Naive thymus-derived CD4-positive, alpha-beta T cell (primary cell): Measurements from ENCODE around the gene RFX8. TPM values are rescaled to one million over a fixed set of nuclear protein-coding genes. Genes with fewer than 3 reads are reported as not detected.
"Not testable (repeated sequence)": the region's sequence is repeated elsewhere in the genome, so short reads cannot be mapped to it uniquely, and the experiment has no call there.

Experiments used
- ATAC-seq: fragments of 150-1000 bp; cut with Tn5 transposase; 2 replicates; pipeline ENCODE4 v1.10.0; 2021; ENCODE audit warnings: mild to moderate bottlenecking, moderate library complexity
- CTCF ChIA-PET: fragments of 350-600 bp; sonication (Branson Sonifier 250); formaldehyde crosslinking; loops from one replicate; lab custom pipeline; 2021; ENCODE audit warnings: antibody characterized with exemption; lab: Charles Lee
- POLR2A ChIA-PET: fragments of 350-600 bp; sonication (Branson Sonifier 250); formaldehyde crosslinking; loops from one replicate; lab custom pipeline; 2021; ENCODE audit warnings: antibody characterized with exemption, inconsistent platforms; lab: Charles Lee
- DNase-seq, 9 donors: peaks; one replicate each; pipeline versions ENCODE4 v3.0.0 to v3.0.0-alpha.2; 2020 to 2022; ENCODE audit warnings: mixed read lengths in 1 of 9
- H3K27ac ChIP-seq: one replicate; pipeline ENCODE4 v1.7.0; 2013; ENCODE audit warnings: mild to moderate bottlenecking, low read depth, low read length, moderate library complexity
- H3K27me3 ChIP-seq, 2 donors: one replicate each; pipeline ENCODE4 v1.7.0; 2013; ENCODE audit warnings: low read length in 2 of 2, mild to moderate bottlenecking in 2 of 2, moderate library complexity in 2 of 2; ENCODE audit not compliant: control insufficient read depth in 2 of 2, insufficient read depth in 2 of 2
- H3K36me3 ChIP-seq, 3 experiments: 1 replicate in 2 of 3; 2 replicates in 1 of 3; pipeline ENCODE4 v1.7.0; 2013; ENCODE audit warnings: low read length in 3 of 3, mild to moderate bottlenecking in 3 of 3, moderate library complexity in 1 of 3; ENCODE audit not compliant: insufficient read depth in 3 of 3, control insufficient read depth in 2 of 3
- H3K4me1 ChIP-seq, 2 donors: one replicate each; pipeline ENCODE4 v1.7.0; 2013; ENCODE audit warnings: low read length in 2 of 2, mild to moderate bottlenecking in 2 of 2, moderate library complexity in 1 of 2; ENCODE audit not compliant: control insufficient read depth in 2 of 2, insufficient read depth in 2 of 2
- H3K4me3 ChIP-seq: 2 replicates; pipeline ENCODE4 v1.7.0; 2013; ENCODE audit warnings: mild to moderate bottlenecking, low read length
- H3K9me3 ChIP-seq, 3 experiments: 1 replicate in 2 of 3; 2 replicates in 1 of 3; pipeline ENCODE4 v1.7.0; 2013; ENCODE audit warnings: low read length in 3 of 3; ENCODE audit not compliant: control insufficient read depth in 2 of 3
- H3K27ac Mint-ChIP-seq, 9 donors: one replicate each; pipeline ENCODE4 v1.8.0; 2020 to 2022; ENCODE audit warnings: mixed read lengths in 9 of 9, mild to moderate bottlenecking in 8 of 9, moderate library complexity in 5 of 9, inconsistent platforms in 2 of 9
- H3K27me3 Mint-ChIP-seq, 5 donors: one replicate each; pipeline ENCODE4 v1.8.0; 2021 to 2022; ENCODE audit warnings: mixed read lengths in 5 of 5, mild to moderate bottlenecking in 1 of 5
- H3K36me3 Mint-ChIP-seq, 5 donors: one replicate each; pipeline ENCODE4 v1.8.0; 2020 to 2022; ENCODE audit warnings: mixed read lengths in 5 of 5, mild to moderate bottlenecking in 3 of 5, inconsistent platforms in 1 of 5
- H3K4me1 Mint-ChIP-seq, 7 donors: one replicate each; pipeline ENCODE4 v1.8.0; 2020 to 2022; ENCODE audit warnings: mixed read lengths in 7 of 7, mild to moderate bottlenecking in 3 of 7, inconsistent platforms in 1 of 7
- H3K4me3 Mint-ChIP-seq, 10 donors: one replicate each; pipeline ENCODE4 v1.8.0; 2020 to 2022; ENCODE audit warnings: mild to moderate bottlenecking in 10 of 10, mixed read lengths in 10 of 10, moderate library complexity in 6 of 10, inconsistent platforms in 2 of 10
- H3K9me3 Mint-ChIP-seq, 11 donors: one replicate each; pipeline ENCODE4 v1.8.0; 2020 to 2022; ENCODE audit warnings: mixed read lengths in 11 of 11, mild to moderate bottlenecking in 4 of 11, inconsistent platforms in 1 of 11, moderate library complexity in 1 of 11
- intact Hi-C, 2 donors: fragments of 100-400 bp; cut with micrococcal nuclease; formaldehyde crosslinking; loops; one replicate each; pipeline ENCODE4 v1.15.1; 2023
- polyA plus RNA-seq, 2 donors: library from polyadenylated mRNA; unstranded; fragments of 300-500 nt; fragmentation: Illumina TruSeq; gene quantifications; one replicate each; pipeline ENCODE4 v1.2.3, GENCODE V29; 2021
- total RNA-seq, 6 experiments: library from RNA in 5 of 6; stranded (reverse) in 5 of 6; gene quantifications; 1 replicate in 5 of 6; 2 replicates in 1 of 6; pipeline ENCODE4 v1.2.3 and lab custom pipeline; 2021 to 2026

The RFX8 gene
- total and polyA plus RNA-seq, 7 experiments from 2014 or later: 0.24 to 2.0 (median 0.88) TPM; not detected in 3

- no peaks in the 10 kb centered on the region for H3K27me3 ChIP-seq
- Mint-ChIP-seq H3K27me3 (no peaks in the 10 kb centered on the region), H3K4me1 (peaks cover 10 to 14% (median 11%) of the 10 kb centered on the region in 7 donors), H3K4me3 (peak overlapping the region in 1 of 10 donors; percentile 34), H3K36me3 (peaks cover 0 to 25% (median 8%) of the 10 kb centered on the region in 5 donors), H3K9me3 (peaks cover 0 to 35% (median 10%) of the 10 kb centered on the region in 11 donors), H3K27ac (peak overlapping the region in 3 of 9 donors; percentile 25 to 46 (median 26))
- ChIA-PET POLR2A (no interaction called here), CTCF (interaction anchor here (0.5 kb wide), 1 partner anchor 67 kb away, joined by 3 read pairs; no protein-coding TSS in a partner anchor)
- peaks cover 0 to 14% (median 0%) of the 10 kb centered on the region in 3 experiments for H3K9me3 ChIP-seq
- H3K4me1 ChIP-seq: peaks cover 0 to 8% of the 10 kb centered on the region in 2 donors
- DNase-seq (no peak), ATAC-seq (no peak)
- intact Hi-C loops: no loop called here
- no peak overlapping the region for H3K27ac ChIP-seq
- no peak overlapping the region for H3K4me3 ChIP-seq
- H3K36me3 ChIP-seq: no peaks in the 10 kb centered on the region
These were observed 32.2 kb downstream of the RFX8 start for GRCh38 chr2:101442667-101443061.

- no peaks in the 10 kb centered on the region for H3K27me3 ChIP-seq
- intact Hi-C loops: no loop called here
- peaks cover 0 to 14% (median 0%) of the 10 kb centered on the region in 3 experiments for H3K9me3 ChIP-seq
- no peaks in the 10 kb centered on the region for H3K27me3 Mint-ChIP-seq
- peaks cover 0 to 35% (median 10%) of the 10 kb centered on the region in 11 donors for H3K9me3 Mint-ChIP-seq
- peaks cover 10 to 14% (median 11%) of the 10 kb centered on the region in 7 donors for H3K4me1 Mint-ChIP-seq
- no peak overlapping the region for H3K27ac ChIP-seq
- ChIA-PET POLR2A (interaction anchor here (0.6 kb wide), 1 partner anchor 254 kb away, joined by 3 read pairs; no protein-coding TSS in a partner anchor), CTCF (no interaction called here)
- peak overlapping the region in 1 of 10 donors; percentile 34 for H3K4me3 Mint-ChIP-seq
- peaks cover 0 to 8% of the 10 kb centered on the region in 2 donors for H3K4me1 ChIP-seq
- peaks cover 0 to 24% (median 8%) of the 10 kb centered on the region in 5 donors for H3K36me3 Mint-ChIP-seq
- ATAC-seq (peak; percentile 32), DNase-seq (peak in 3 of 9 donors; percentile 4 to 10 (median 9))
- no peak overlapping the region for H3K4me3 ChIP-seq
- H3K27ac Mint-ChIP-seq: peak overlapping the region in 3 of 9 donors; percentile 25 to 46 (median 26)
- H3K36me3 ChIP-seq: no peaks in the 10 kb centered on the region
These were observed 32.8 kb downstream of the RFX8 start for GRCh38 chr2:101442042-101442666.

- intact Hi-C loops: no loop called here
- H3K36me3 Mint-ChIP-seq: peaks cover 0 to 21% (median 7%) of the 10 kb centered on the region in 5 donors
- H3K27me3 Mint-ChIP-seq: no peaks in the 10 kb centered on the region
- H3K4me3 Mint-ChIP-seq: no peak overlapping the region
- H3K4me1 Mint-ChIP-seq: peaks cover 9 to 16% (median 11%) of the 10 kb centered on the region in 7 donors
- Histone ChIP-seq H3K27ac (no peak overlapping the region), H3K36me3 (no peaks in the 10 kb centered on the region), H3K27me3 (no peaks in the 10 kb centered on the region), H3K4me3 (no peak overlapping the region), H3K4me1 (peaks cover 0 to 8% of the 10 kb centered on the region in 2 donors), H3K9me3 (peaks cover 0 to 13% (median 0%) of the 10 kb centered on the region in 3 experiments)
- peaks cover 0 to 28% (median 8%) of the 10 kb centered on the region in 11 donors for H3K9me3 Mint-ChIP-seq
- CTCF ChIA-PET: interaction anchor here (0.6 kb wide), 1 partner anchor 23 kb away, joined by 6 read pairs; no protein-coding TSS in a partner anchor
- POLR2A ChIA-PET: interaction anchor here (0.6 kb wide), 1 partner anchor 11 kb away, joined by 4 read pairs; no protein-coding TSS in a partner anchor
- no peak overlapping the region for H3K27ac Mint-ChIP-seq
- DNase-seq (no peak), ATAC-seq (no peak)
These were observed 34.7 kb downstream of the RFX8 start for GRCh38 chr2:101440127-101440738.

GRCh38 chr2:101439716-101440115 lies 35.2 kb downstream of the RFX8 start:
- CTCF ChIA-PET: interaction anchor here (0.6 kb wide), 1 partner anchor 23 kb away, joined by 6 read pairs; no protein-coding TSS in a partner anchor

GRCh38 chr2:101438555-101438954 lies 36.4 kb downstream of the RFX8 start:
- H3K27ac Mint-ChIP-seq, H3K4me1 ChIP-seq, H3K27ac ChIP-seq, H3K4me3 ChIP-seq, ATAC-seq, CTCF ChIA-PET, H3K36me3 ChIP-seq, H3K9me3 ChIP-seq, POLR2A ChIA-PET, H3K27me3 ChIP-seq, DNase-seq, H3K4me3 Mint-ChIP-seq, H3K27me3 Mint-ChIP-seq, intact Hi-C loops: not testable (repeated sequence)
- Mint-ChIP-seq H3K9me3 (peaks cover 0 to 12% (median 3%) of the 10 kb centered on the region in 11 donors), H3K36me3 (peaks cover 0 to 12% (median 4%) of the 10 kb centered on the region in 5 donors), H3K4me1 (peaks cover 9 to 16% (median 11%) of the 10 kb centered on the region in 7 donors)

More at GRCh38 chr2:101439716-101440115, 35.2 kb downstream of the RFX8 start:
- Histone ChIP-seq H3K36me3 (no peaks in the 10 kb centered on the region), H3K27ac (no peak overlapping the region), H3K9me3 (peaks cover 0 to 7% (median 0%) of the 10 kb centered on the region in 3 experiments), H3K27me3 (no peaks in the 10 kb centered on the region), H3K4me3 (no peak overlapping the region), H3K4me1 (peaks cover 0 to 8% of the 10 kb centered on the region in 2 donors)
- intact Hi-C loops: no loop called here
- Mint-ChIP-seq H3K27me3 (no peaks in the 10 kb centered on the region), H3K4me3 (no peak overlapping the region), H3K27ac (no peak overlapping the region), H3K36me3 (peaks cover 0 to 17% (median 4%) of the 10 kb centered on the region in 5 donors), H3K9me3 (peaks cover 0 to 23% (median 5%) of the 10 kb centered on the region in 11 donors), H3K4me1 (peaks cover 9 to 16% (median 11%) of the 10 kb centered on the region in 7 donors)
- POLR2A ChIA-PET: interaction anchor here (0.6 kb wide), 1 partner anchor 12 kb away, joined by 4 read pairs; no protein-coding TSS in a partner anchor
- ATAC-seq: no peak
- DNase-seq: no peak

- DNase-seq: no peak
- H3K27ac ChIP-seq: no peak overlapping the region
- no peaks in the 10 kb centered on the region for H3K9me3 Mint-ChIP-seq
- H3K36me3 ChIP-seq: no peaks in the 10 kb centered on the region
- H3K4me1 ChIP-seq: no peaks in the 10 kb centered on the region
- ATAC-seq: no peak
- no peak overlapping the region for H3K27ac Mint-ChIP-seq
- ChIA-PET CTCF (no interaction called here), POLR2A (no interaction called here)
- H3K36me3 Mint-ChIP-seq: peaks cover 0 to 2% (median 0%) of the 10 kb centered on the region in 5 donors
- no peak overlapping the region for H3K4me3 Mint-ChIP-seq
- no peaks in the 10 kb centered on the region for H3K27me3 ChIP-seq
- H3K4me1 Mint-ChIP-seq: peaks cover 0 to 5% (median 0%) of the 10 kb centered on the region in 7 donors
- no peaks in the 10 kb centered on the region for H3K27me3 Mint-ChIP-seq
- no peak overlapping the region for H3K4me3 ChIP-seq
- no peaks in the 10 kb centered on the region for H3K9me3 ChIP-seq
- intact Hi-C loops: no loop called here
These were observed 39.7 kb downstream of the RFX8 start for GRCh38 chr2:101435001-101435862.
